ENCODE results near the gene ZMYM2. TPM values are rescaled to one million over a fixed set of nuclear protein-coding genes. Genes with fewer than 3 reads are reported as not detected.

The ZMYM2 gene
- total and polyA plus RNA-seq, 2 donors (not counting 3 experiments of a cell fraction or from before 2014, with no cell fraction given), result 14.7 to 75.3 TPM

GRCh38 chr13:20049558-20050473 is 91.3 kb downstream of the ZMYM2 start:
- no peaks in the 10 kb centered on the region for H4K20me1 ChIP-seq (replicated peaks; ENCODE audit: control insufficient read depth, extremely low read depth, insufficient read depth, low read length)
- H3K4me1 ChIP-seq (ENCODE audit: control insufficient read depth, extremely low read depth, insufficient read depth, low read length), result no peaks in the 10 kb centered on the region
- H3K27me3 ChIP-seq (ENCODE audit: control insufficient read depth in 2 of 2, insufficient read depth in 2 of 2, low read length in 2 of 2), result no peaks in the 10 kb centered on the region
- H3K27ac ChIP-seq (ENCODE audit: insufficient read depth, low read depth, low read length), result no peak overlapping the region
- H3K9me1 ChIP-seq (replicated peaks; ENCODE audit: control insufficient read depth, extremely low read depth, insufficient read depth, low read length), result no peaks in the 10 kb centered on the region
- H3K9ac ChIP-seq (replicated peaks; ENCODE audit: extremely low read depth, insufficient read depth, low read length), result no peak overlapping the region
- ChIA-PET POLR2A (no interaction called here), CTCF (no interaction called here)
- dilution Hi-C loops (cut with MboI; ENCODE audit: extremely low pct_ligation_motif_present, low sequenced_read_pairs), result no loop called here
- H3K4me2 ChIP-seq (ENCODE audit: insufficient read depth, low read length), result no peak overlapping the region
- H3K9me3 ChIP-seq (replicated peaks; ENCODE audit: control insufficient read depth, insufficient read depth, low read length), result no peaks in the 10 kb centered on the region
- peaks cover 3 to 4% of the 10 kb centered on the region in 2 experiments for H3K36me3 ChIP-seq (ENCODE audit: control insufficient read depth in 2 of 2, extremely low read depth in 1 of 2, insufficient read depth in 2 of 2, low read length in 2 of 2)
- DNase-seq (ENCODE audit: low read depth, low spot score) (peak; percentile 31), FAIRE-seq (no peak)
- no peaks in the 10 kb centered on the region for H3K79me2 ChIP-seq (ENCODE audit: control insufficient read depth, insufficient read depth, low read length)
- no peak overlapping the region for H3K4me3 ChIP-seq (replicated peaks in 1 of 3; ENCODE audit: insufficient read depth in 1 of 3, low read depth in 1 of 3, low read length in 3 of 3)
- BruUV-seq (replicated peaks), result no TSS peak
- H2AFZ ChIP-seq (ENCODE audit: low read depth, low read length), result no peak overlapping the region
- intact Hi-C loops (cut with micrococcal nuclease), result no loop called here
- TF ChIP-seq POLR2A (IDR thresholded peaks at IDR 0.05; ENCODE audit: low read depth, low read length) (no peak), MAX (IDR thresholded peaks at IDR 0.05; ENCODE audit: insufficient read depth, insufficient read length) (no peak), FOS (IDR thresholded peaks at IDR 0.05; ENCODE audit: borderline replicate concordance, insufficient read depth, low read length) (no peak), MYC (IDR thresholded peaks at IDR 0.05; ENCODE audit: low read depth, low read length) (no peak), EZH2 (IDR thresholded peaks at IDR 0.05; ENCODE audit: borderline replicate concordance, low read depth, low read length, severe bottlenecking) (no peak), POLR2AphosphoS5 (IDR thresholded peaks at IDR 0.05; ENCODE audit: insufficient read depth, low read depth, low read length) (no peak), CTCF (IDR thresholded peaks at IDR 0.05; ENCODE audit: extremely low read depth in 1 of 2, insufficient read depth in 1 of 2, low read depth in 1 of 2, low read length in 2 of 2) (no peak), GATA2 (IDR thresholded peaks at IDR 0.05; ENCODE audit: insufficient read depth, insufficient read length, low read depth, low read length) (no peak), JUN (IDR thresholded peaks at IDR 0.05; ENCODE audit: borderline replicate concordance, insufficient read depth, insufficient read length, low read depth) (no peak)
